DND-41 (cell line): Measurements from ENCODE around the gene ARHGAP15.

Experiments used
- CTCF ChIP-seq: IDR thresholded peaks from 2 replicates; pipeline ENCODE4 v1.5.1; 2012; ENCODE audit warnings: borderline replicate concordance, low read length, moderate library complexity, mild to moderate bottlenecking; ENCODE audit not compliant: poor library complexity, severe bottlenecking; ENCODE audit errors: extremely low read depth
- EZH2 ChIP-seq: IDR thresholded peaks from 3 replicates; pipeline ENCODE4 v1.6.1; 2012; ENCODE audit warnings: borderline replicate concordance, low read depth, mild to moderate bottlenecking, moderate library complexity, low read length, inconsistent platforms; ENCODE audit not compliant: severe bottlenecking

- TF ChIP-seq CTCF (no peak), EZH2 (no peak)
Observed at GRCh38 chr2:143458258-143459190, 329.3 kb downstream of the ARHGAP15 start.
